ENCODE measurements around the gene TMEM156.
"Not testable (repeated sequence)": the region's sequence is repeated elsewhere in the genome, so short reads cannot be mapped to it uniquely, and the experiment has no call there.

The TMEM156 gene

DNA sequence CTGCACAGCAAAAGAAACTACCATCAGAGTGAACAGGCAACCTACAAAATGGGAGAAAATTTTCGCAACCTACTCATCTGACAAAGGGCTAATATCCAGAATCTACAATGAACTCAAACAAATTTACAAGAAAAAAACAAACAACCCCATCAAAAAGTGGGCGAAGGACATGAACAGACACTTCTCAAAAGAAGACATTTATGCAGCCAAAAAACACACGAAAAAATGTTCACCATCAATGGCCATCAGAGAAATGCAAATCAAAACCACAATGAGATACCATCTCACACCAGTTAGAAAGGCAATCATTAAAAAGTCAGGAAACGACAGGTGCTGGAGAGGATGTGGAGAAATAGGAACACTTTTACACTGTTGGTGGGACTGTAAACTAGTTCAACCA is 30.2 kb downstream of the TMEM156 start:
- not testable (repeated sequence) for H3K9me3 ChIP-seq (ENCODE audit: control insufficient read depth in 1 of 2, low read length in 2 of 2); H3K36me3 ChIP-seq (ENCODE audit: control insufficient read depth in 1 of 2, insufficient read depth in 2 of 2, low read length in 2 of 2); H3K27me3 ChIP-seq (ENCODE audit: control insufficient read depth in 1 of 2, insufficient read depth in 2 of 2, low read length in 2 of 2); H3K27ac ChIP-seq (ENCODE audit: low read depth, low read length); H3K9ac ChIP-seq (ENCODE audit: low read depth in 1 of 2, low read length in 2 of 2); H3K4me1 ChIP-seq (ENCODE audit: control insufficient read depth in 1 of 2, insufficient read depth in 2 of 2, low read length in 2 of 2); H3K4me3 ChIP-seq (ENCODE audit: low read depth in 1 of 2, low read length in 2 of 2)

DNA sequence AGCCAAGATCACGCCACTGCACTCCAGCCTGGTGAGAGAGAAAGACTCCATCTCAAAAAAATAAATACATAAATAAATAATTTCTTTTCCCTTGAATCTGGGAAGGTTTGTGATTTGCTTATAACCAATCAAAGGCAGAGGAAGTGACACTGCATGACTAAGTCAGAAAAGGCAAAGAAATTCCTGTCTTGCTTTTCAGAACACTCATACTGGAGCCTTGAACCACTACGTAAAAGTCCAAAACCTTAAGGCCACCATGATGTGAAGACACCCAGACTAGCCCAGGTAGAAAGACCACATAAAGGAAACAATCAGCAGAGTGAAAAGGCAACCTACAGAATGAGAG is 36.6 kb downstream of the TMEM156 start:
- H3K27ac ChIP-seq (ENCODE audit: low read depth, low read length) = no peak overlapping the region
- no peaks in the 10 kb centered on the region for H3K27me3 ChIP-seq (ENCODE audit: control insufficient read depth in 1 of 2, insufficient read depth in 2 of 2, low read length in 2 of 2)
- H3K9ac ChIP-seq (ENCODE audit: low read depth in 1 of 2, low read length in 2 of 2) = no peak overlapping the region
- no peaks in the 10 kb centered on the region for H3K4me1 ChIP-seq (ENCODE audit: control insufficient read depth in 1 of 2, insufficient read depth in 2 of 2, low read length in 2 of 2)
- H3K4me3 ChIP-seq (ENCODE audit: low read depth in 1 of 2, low read length in 2 of 2) = no peak overlapping the region
- H3K36me3 ChIP-seq (ENCODE audit: control insufficient read depth in 1 of 2, insufficient read depth in 2 of 2, low read length in 2 of 2) = no peaks in the 10 kb centered on the region
- peaks cover 4 to 8% of the 10 kb centered on the region in 2 donors for H3K9me3 ChIP-seq (ENCODE audit: control insufficient read depth in 1 of 2, low read length in 2 of 2)

DNA sequence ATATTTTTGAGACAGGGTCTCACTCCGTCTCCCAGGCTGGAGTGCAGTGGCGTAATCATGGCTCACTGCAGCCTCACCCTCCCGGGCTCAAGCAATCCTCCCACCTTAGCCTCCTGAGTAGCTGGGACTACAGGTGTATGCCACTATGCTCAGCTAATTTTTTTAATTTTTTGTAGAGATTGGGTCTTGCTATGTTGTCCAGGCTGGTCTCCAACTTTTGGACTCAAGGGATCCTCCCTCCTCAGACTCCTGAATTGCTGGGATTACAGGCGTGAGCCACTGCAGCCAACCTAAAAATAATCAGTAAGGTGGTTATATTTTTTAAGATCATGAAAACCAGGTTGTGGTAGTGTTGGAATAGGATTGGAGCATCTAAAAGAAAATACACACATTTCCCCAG is 38.1 kb downstream of the TMEM156 start:
- Histone ChIP-seq H3K27me3 (ENCODE audit: control insufficient read depth in 1 of 2, insufficient read depth in 2 of 2, low read length in 2 of 2) (no peaks in the 10 kb centered on the region), H3K9ac (ENCODE audit: low read depth in 1 of 2, low read length in 2 of 2) (no peak overlapping the region), H3K4me1 (ENCODE audit: control insufficient read depth in 1 of 2, insufficient read depth in 2 of 2, low read length in 2 of 2) (no peaks in the 10 kb centered on the region), H3K27ac (ENCODE audit: low read depth, low read length) (no peak overlapping the region), H3K9me3 (ENCODE audit: control insufficient read depth in 1 of 2, low read length in 2 of 2) (no peaks in the 10 kb centered on the region), H3K4me3 (ENCODE audit: low read depth in 1 of 2, low read length in 2 of 2) (no peak overlapping the region), H3K36me3 (ENCODE audit: control insufficient read depth in 1 of 2, insufficient read depth in 2 of 2, low read length in 2 of 2) (no peaks in the 10 kb centered on the region)

- H3K4me3 ChIP-seq (ENCODE audit: low read depth in 1 of 2, low read length in 2 of 2) = no peak overlapping the region
- no peak overlapping the region for H3K9ac ChIP-seq (ENCODE audit: low read depth in 1 of 2, low read length in 2 of 2)
- no peaks in the 10 kb centered on the region for H3K27me3 ChIP-seq (ENCODE audit: control insufficient read depth in 1 of 2, insufficient read depth in 2 of 2, low read length in 2 of 2)
- H3K4me1 ChIP-seq (ENCODE audit: control insufficient read depth in 1 of 2, insufficient read depth in 2 of 2, low read length in 2 of 2) = no peaks in the 10 kb centered on the region
- no peaks in the 10 kb centered on the region for H3K9me3 ChIP-seq (ENCODE audit: control insufficient read depth in 1 of 2, low read length in 2 of 2)
- no peaks in the 10 kb centered on the region for H3K36me3 ChIP-seq (ENCODE audit: control insufficient read depth in 1 of 2, insufficient read depth in 2 of 2, low read length in 2 of 2)
- H3K27ac ChIP-seq (ENCODE audit: low read depth, low read length) = no peak overlapping the region
Observed at GRCh38 chr4:38993683-38994082, 38.5 kb downstream of the TMEM156 start.

GRCh38 chr4:38990241-38990640 is 42.0 kb downstream of the TMEM156 start:
- Histone ChIP-seq H3K4me1 (ENCODE audit: control insufficient read depth in 1 of 2, insufficient read depth in 2 of 2, low read length in 2 of 2) (no peaks in the 10 kb centered on the region), H3K9me3 (ENCODE audit: control insufficient read depth in 1 of 2, low read length in 2 of 2) (no peaks in the 10 kb centered on the region), H3K27ac (ENCODE audit: low read depth, low read length) (no peak overlapping the region), H3K27me3 (ENCODE audit: control insufficient read depth in 1 of 2, insufficient read depth in 2 of 2, low read length in 2 of 2) (no peaks in the 10 kb centered on the region), H3K9ac (ENCODE audit: low read depth in 1 of 2, low read length in 2 of 2) (no peak overlapping the region), H3K36me3 (ENCODE audit: control insufficient read depth in 1 of 2, insufficient read depth in 2 of 2, low read length in 2 of 2) (no peaks in the 10 kb centered on the region), H3K4me3 (ENCODE audit: low read depth in 1 of 2, low read length in 2 of 2) (no peak overlapping the region)

- H3K4me3 ChIP-seq (ENCODE audit: low read depth in 1 of 2, low read length in 2 of 2) = no peak overlapping the region
- H3K27me3 ChIP-seq (ENCODE audit: control insufficient read depth in 1 of 2, insufficient read depth in 2 of 2, low read length in 2 of 2) = no peaks in the 10 kb centered on the region
- H3K27ac ChIP-seq (ENCODE audit: low read depth, low read length) = no peak overlapping the region
- no peak overlapping the region for H3K9ac ChIP-seq (ENCODE audit: low read depth in 1 of 2, low read length in 2 of 2)
- no peaks in the 10 kb centered on the region for H3K36me3 ChIP-seq (ENCODE audit: control insufficient read depth in 1 of 2, insufficient read depth in 2 of 2, low read length in 2 of 2)
- no peaks in the 10 kb centered on the region for H3K9me3 ChIP-seq (ENCODE audit: control insufficient read depth in 1 of 2, low read length in 2 of 2)
- H3K4me1 ChIP-seq (ENCODE audit: control insufficient read depth in 1 of 2, insufficient read depth in 2 of 2, low read length in 2 of 2) = no peaks in the 10 kb centered on the region
Observed at GRCh38 chr4:38989487-38989886, 42.7 kb downstream of the TMEM156 start.

GRCh38 chr4:38988353-38988752 is 43.9 kb downstream of the TMEM156 start:
- H3K4me3 ChIP-seq (ENCODE audit: low read depth in 1 of 2, low read length in 2 of 2); H3K9ac ChIP-seq (ENCODE audit: low read depth in 1 of 2, low read length in 2 of 2); H3K9me3 ChIP-seq (ENCODE audit: control insufficient read depth in 1 of 2, low read length in 2 of 2); H3K36me3 ChIP-seq (ENCODE audit: control insufficient read depth in 1 of 2, insufficient read depth in 2 of 2, low read length in 2 of 2); H3K27ac ChIP-seq (ENCODE audit: low read depth, low read length); H3K4me1 ChIP-seq (ENCODE audit: control insufficient read depth in 1 of 2, insufficient read depth in 2 of 2, low read length in 2 of 2); H3K27me3 ChIP-seq (ENCODE audit: control insufficient read depth in 1 of 2, insufficient read depth in 2 of 2, low read length in 2 of 2): not testable (repeated sequence)

DNA sequence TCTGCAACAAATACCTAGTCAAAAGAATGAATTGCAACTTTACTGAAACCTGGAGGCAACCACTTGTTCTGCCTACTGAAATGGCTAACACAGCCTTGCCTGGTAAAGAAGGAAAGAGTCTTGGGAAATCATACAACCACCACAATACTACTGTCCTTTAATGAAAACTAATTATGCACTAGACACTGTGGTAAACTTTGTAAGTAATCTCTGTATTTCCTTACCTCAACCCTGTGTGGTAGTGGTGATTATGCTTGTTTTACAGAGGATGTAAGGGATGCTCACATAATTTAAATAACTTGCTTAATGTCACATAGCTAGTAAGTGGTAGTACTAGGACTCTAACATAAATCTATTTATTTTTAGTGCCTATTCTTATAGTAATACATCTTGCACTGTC is 44.7 kb downstream of the TMEM156 start:
- no peak overlapping the region for H3K27ac ChIP-seq (ENCODE audit: low read depth, low read length)
- H3K9ac ChIP-seq (ENCODE audit: low read depth in 1 of 2, low read length in 2 of 2) = no peak overlapping the region
- H3K27me3 ChIP-seq (ENCODE audit: control insufficient read depth in 1 of 2, insufficient read depth in 2 of 2, low read length in 2 of 2) = no peaks in the 10 kb centered on the region
- no peaks in the 10 kb centered on the region for H3K9me3 ChIP-seq (ENCODE audit: control insufficient read depth in 1 of 2, low read length in 2 of 2)
- no peak overlapping the region for H3K4me3 ChIP-seq (ENCODE audit: low read depth in 1 of 2, low read length in 2 of 2)
- H3K4me1 ChIP-seq (ENCODE audit: control insufficient read depth in 1 of 2, insufficient read depth in 2 of 2, low read length in 2 of 2) = no peaks in the 10 kb centered on the region
- H3K36me3 ChIP-seq (ENCODE audit: control insufficient read depth in 1 of 2, insufficient read depth in 2 of 2, low read length in 2 of 2) = no peaks in the 10 kb centered on the region

DNA sequence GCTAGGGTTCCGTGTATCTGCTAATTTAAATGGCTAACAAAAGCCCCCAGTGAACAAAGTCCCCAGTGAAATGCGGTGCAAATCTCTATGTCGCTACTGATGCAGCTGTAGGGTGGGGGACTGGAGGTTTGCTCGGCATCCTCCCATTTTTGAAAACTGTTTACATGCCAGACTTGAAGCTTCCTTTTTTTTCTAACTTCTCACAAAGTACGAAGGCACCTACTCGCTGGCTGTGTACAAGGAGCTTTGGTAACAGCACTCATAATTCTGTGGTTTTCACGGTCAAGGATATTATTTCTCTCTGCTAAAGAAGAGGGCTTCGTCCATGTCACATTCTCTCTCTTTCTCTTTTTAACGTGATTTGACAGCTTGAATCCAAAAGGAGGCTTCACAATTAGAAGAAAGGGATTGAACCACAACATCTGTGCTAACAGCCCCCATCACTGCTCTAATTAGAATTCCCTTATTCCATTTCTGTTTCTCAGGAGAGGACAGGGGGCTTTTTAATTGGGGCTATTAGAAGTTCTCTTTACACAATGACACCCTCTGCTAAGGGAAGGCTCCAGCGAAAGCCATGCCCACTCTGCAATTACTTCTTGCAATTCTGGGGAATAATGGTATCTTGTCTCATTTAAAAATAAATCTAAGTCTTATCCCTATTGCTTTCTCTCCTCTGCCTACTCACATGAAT is 46.7 kb downstream of the TMEM156 start:
- Histone ChIP-seq H3K27ac (ENCODE audit: low read depth, low read length) (no peak overlapping the region), H3K4me1 (ENCODE audit: control insufficient read depth in 1 of 2, insufficient read depth in 2 of 2, low read length in 2 of 2) (no peaks in the 10 kb centered on the region), H3K9me3 (ENCODE audit: control insufficient read depth in 1 of 2, low read length in 2 of 2) (no peaks in the 10 kb centered on the region), H3K36me3 (ENCODE audit: control insufficient read depth in 1 of 2, insufficient read depth in 2 of 2, low read length in 2 of 2) (no peaks in the 10 kb centered on the region), H3K4me3 (ENCODE audit: low read depth in 1 of 2, low read length in 2 of 2) (peak overlapping the region in 1 of 2 donors; percentile 4), H3K27me3 (ENCODE audit: control insufficient read depth in 1 of 2, insufficient read depth in 2 of 2, low read length in 2 of 2) (no peaks in the 10 kb centered on the region), H3K9ac (ENCODE audit: low read depth in 1 of 2, low read length in 2 of 2) (no peak overlapping the region)

- H3K36me3 ChIP-seq (ENCODE audit: control insufficient read depth in 1 of 2, insufficient read depth in 2 of 2, low read length in 2 of 2) = no peaks in the 10 kb centered on the region
- H3K9ac ChIP-seq (ENCODE audit: low read depth in 1 of 2, low read length in 2 of 2) = no peak overlapping the region
- H3K27me3 ChIP-seq (ENCODE audit: control insufficient read depth in 1 of 2, insufficient read depth in 2 of 2, low read length in 2 of 2) = no peaks in the 10 kb centered on the region
- H3K4me1 ChIP-seq (ENCODE audit: control insufficient read depth in 1 of 2, insufficient read depth in 2 of 2, low read length in 2 of 2) = no peaks in the 10 kb centered on the region
- no peak overlapping the region for H3K27ac ChIP-seq (ENCODE audit: low read depth, low read length)
- no peaks in the 10 kb centered on the region for H3K9me3 ChIP-seq (ENCODE audit: control insufficient read depth in 1 of 2, low read length in 2 of 2)
- no peak overlapping the region for H3K4me3 ChIP-seq (ENCODE audit: low read depth in 1 of 2, low read length in 2 of 2)
Observed at GRCh38 chr4:38983787-38984598, 48.2 kb downstream of the TMEM156 start.
